IPS-NIHi11 (cell line): ENCODE results near the gene MAPKAPK2.

ENCODE experiments used
- DNase-seq: peaks from one replicate; pipeline ENCODE4 v3.0.0; 2012; ENCODE audit warnings: mixed read lengths, low spot score

The MAPKAPK2 gene

GRCh38 chr1:206703661-206704060 lies 19.0 kb downstream of the MAPKAPK2 start:
- no peak for DNase-seq

DNA sequence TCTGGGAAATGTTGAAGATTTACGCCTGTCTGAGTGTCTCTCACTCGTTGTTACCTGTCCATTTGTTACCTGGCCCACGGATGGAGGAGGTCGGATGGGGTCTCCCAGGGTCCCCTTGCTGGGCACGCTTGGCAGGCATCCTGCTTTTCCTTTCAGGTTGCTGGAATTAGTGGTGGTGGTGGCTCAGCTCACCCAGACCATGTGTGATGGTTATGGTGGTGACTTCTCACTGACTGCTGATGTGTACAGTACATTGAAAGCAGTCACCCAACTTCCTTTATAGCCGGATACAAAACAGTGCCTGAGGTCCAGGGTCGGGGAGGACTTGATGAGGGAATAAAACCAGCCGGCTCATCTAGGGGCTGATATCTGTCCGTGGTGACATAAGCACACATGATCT lies 19.5 kb downstream of the MAPKAPK2 start:
- no peak for DNase-seq

DNA sequence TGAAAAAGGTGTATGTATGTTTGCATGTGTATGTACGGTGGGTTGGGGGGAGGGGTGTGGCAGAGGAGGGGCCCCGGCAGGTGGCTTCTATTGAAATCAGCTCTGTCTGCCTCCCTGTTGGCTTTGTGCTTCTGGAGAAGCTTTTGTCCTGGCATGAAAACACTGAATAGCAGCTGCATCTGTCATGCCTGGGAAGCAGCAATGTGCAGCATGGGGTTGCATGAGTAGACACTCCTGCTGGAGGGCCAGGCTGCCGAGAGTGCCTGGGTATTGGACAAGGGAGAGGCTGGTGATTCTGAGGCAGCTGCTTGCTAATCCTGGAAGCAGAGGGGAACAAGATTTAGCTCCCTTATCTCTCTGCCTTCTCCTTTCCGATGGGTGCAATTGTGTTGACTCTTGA lies 20.5 kb downstream of the MAPKAPK2 start:
- DNase-seq, result peak; percentile 34

DNA sequence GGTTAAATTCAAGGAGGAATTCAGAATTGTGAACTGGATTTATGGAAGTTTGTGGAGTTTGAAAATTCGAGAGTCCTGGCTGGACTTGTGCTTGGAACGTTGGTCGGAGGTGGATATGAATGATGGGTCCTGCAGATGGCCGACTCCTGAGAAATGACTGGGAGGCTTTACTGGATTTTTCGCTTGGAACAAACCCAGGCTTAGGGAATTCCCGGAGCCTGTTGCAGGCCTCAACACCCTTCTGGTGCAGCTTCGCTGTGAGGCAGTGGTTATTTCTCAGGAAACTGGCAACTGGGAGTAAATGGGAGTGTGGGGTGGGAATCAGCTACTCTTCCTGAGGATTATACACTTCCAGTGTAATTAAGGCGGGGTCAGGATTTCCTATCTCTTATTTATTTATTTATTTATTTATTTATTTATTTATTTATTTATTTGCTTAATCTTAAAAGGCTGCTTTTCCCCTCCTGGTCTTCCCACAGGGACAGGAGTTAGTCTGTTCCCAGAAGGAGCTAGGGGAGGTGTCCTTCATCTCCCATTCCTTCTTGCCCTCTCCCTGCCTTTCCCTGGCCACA lies 21.1 kb downstream of the MAPKAPK2 start:
- DNase-seq, result no peak

DNA sequence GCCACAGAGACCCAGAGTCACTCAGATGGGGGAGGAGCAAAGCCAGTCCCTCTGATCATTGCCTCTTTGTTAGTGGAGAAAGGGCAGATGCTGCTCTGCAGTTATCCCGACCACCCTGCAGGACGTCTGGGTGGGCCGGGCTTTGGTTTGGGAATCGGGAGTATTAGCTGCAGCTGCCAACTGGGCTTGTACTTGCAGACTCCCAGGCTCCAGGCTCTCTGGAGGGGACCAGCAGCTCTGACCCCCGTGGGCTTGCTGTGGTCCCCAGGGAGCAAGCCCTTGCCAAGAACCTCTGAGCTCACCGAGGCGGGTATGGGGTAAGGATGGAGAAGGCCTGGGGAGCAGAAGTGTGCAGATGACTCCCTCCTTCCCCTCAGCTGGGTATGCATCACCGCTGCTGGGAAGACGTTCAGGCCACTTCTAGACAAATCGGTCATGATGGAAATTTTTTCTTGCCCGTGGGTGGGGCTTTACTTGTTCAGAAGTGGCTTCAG lies 21.6 kb downstream of the MAPKAPK2 start:
- peak; percentile 44 for DNase-seq

- DNase-seq, result no peak
Observed at GRCh38 chr1:206706806-206707366, 22.2 kb downstream of the MAPKAPK2 start.

DNA sequence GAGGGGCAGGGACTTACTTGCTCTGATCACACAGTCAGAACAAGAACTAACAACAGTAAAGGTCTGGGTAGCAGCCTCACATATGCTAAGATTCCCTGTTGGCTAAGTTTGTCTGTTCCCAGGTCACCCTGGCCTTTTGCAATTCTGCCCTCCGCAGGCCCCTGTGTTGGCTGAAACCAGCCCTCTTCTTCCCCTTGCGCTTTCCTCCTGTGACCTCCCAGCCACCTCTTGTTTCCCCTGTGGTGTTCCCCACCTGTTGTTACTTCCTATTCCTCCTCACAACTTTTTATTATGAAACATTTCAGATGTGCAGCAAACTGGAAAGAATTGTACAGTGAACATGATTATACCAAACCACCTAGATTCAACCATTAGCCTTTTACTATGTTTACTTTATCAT lies 23.4 kb downstream of the MAPKAPK2 start:
- no peak for DNase-seq

GRCh38 chr1:206708882-206709281 lies 24.2 kb downstream of the MAPKAPK2 start:
- DNase-seq, result no peak

GRCh38 chr1:206709322-206709721 lies 24.6 kb downstream of the MAPKAPK2 start:
- DNase-seq, result no peak

GRCh38 chr1:206709772-206710459 lies 25.2 kb downstream of the MAPKAPK2 start:
- no peak for DNase-seq

- DNase-seq, result no peak
Observed at GRCh38 chr1:206710460-206710823, 25.7 kb downstream of the MAPKAPK2 start.

DNA sequence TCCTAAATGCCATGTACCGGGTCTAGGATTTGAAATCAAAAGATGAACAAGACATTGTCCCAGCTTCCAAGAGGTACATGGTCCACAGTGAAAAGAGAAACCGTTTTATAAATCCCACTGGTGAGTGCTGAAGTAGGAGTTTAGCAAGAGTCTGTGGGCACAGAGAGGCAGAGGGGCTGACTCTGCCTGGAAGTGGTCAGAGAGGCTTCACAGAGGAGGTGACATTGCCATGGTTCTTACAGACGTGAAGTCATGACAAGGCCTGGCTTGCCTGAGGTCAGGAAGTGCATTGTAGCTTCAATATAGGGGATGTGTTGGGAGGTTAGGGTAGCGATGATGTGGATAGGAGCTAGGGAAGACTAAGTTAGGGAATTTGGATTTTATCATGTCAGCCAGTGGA lies 28.4 kb downstream of the MAPKAPK2 start:
- no peak for DNase-seq

GRCh38 chr1:206713910-206714312 lies 29.2 kb downstream of the MAPKAPK2 start:
- no peak for DNase-seq

GRCh38 chr1:206714331-206715058 lies 29.8 kb downstream of the MAPKAPK2 start:
- DNase-seq, result no peak

DNA sequence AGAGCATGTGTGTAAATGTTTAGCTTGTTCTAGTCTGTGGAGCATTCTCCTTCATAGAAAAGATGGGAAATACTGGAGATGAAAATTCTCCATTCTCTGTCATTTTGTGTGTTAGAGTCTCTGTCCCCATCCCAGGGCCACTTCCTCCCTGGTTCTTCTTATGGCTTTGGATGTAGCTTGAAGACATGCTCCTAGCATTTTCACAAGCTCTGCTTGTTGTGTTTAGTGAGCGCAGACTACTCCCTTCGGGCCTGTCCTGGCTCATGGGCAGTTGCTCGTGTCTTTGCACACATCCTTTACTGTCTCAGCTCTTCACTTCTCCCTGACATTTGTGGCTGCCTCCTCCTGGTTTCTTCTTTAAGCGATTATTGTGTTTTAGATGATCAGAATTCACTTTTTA lies 30.4 kb downstream of the MAPKAPK2 start:
- DNase-seq, result no peak

- no peak for DNase-seq
Observed at GRCh38 chr1:206715552-206716158, 30.9 kb downstream of the MAPKAPK2 start.

GRCh38 chr1:206716159-206716869 lies 31.6 kb downstream of the MAPKAPK2 start:
- DNase-seq, result no peak

- DNase-seq, result no peak
Observed at GRCh38 chr1:206716870-206717673, 32.4 kb downstream of the MAPKAPK2 start.

- DNase-seq, result no peak
Observed at GRCh38 chr1:206717674-206717989, 32.9 kb downstream of the MAPKAPK2 start.

DNA sequence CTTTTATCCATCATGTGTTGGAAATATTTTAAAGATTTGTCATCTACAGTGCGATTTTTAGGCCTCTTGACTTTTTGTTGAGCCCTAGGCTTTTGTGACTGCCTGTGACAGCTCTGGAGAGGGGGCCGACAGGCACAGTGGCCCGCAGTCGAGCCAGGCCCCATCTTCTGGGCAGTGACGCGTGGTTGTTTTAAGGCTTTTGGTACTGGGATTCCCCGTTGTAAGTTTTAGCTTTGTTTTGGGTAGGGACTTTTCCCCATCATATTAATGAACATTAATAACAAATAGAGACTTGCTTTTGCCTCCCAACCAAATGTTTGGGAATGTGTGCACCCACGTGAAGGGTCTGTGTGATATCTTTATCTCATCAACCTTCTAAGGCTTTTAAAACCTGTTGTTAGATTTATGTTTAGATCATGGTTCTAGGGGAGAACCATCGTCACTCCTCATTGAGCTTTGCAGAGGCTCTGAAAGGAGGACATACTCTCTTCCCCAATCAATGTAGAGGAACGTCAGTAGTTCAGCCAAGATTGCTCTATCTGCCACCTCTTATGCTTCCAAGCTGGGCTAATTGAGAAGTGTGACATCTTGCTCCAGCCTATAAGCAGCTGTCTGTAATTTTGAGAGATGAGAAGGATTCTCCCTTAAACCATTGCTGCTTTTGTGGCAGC lies 34.6 kb downstream of the MAPKAPK2 start:
- DNase-seq, result no peak

DNA sequence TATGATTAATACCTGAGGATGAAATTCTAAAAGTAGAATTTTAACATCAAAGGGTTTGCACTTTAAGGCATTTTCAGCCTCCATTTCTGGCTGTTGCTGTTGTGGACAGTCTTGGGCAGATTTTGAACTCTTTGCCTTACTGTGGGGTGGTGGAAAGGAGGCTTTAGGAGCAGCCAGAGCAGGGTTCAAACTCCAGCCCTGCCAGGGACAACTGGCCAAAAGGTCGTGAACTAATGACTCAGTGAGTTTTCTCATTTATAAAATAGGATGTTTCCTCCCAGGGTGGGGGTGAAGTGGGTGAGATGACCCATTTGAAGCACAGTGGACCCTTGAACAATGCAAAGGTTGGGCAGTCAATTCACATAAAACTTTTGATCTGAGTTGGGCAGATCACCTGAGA lies 36.7 kb downstream of the MAPKAPK2 start:
- DNase-seq, result no peak
